LoVo (cell line): ENCODE data around the gene GLB1L.
A peak's percentile ranks its signal among the peaks of the same experiment; 100 is the strongest.

Experiments used
- DNase-seq: peaks from one replicate; pipeline ENCODE4 v3.0.0-alpha.2; 2016; ENCODE audit warnings: low spot score

GLB1L gene

DNA sequence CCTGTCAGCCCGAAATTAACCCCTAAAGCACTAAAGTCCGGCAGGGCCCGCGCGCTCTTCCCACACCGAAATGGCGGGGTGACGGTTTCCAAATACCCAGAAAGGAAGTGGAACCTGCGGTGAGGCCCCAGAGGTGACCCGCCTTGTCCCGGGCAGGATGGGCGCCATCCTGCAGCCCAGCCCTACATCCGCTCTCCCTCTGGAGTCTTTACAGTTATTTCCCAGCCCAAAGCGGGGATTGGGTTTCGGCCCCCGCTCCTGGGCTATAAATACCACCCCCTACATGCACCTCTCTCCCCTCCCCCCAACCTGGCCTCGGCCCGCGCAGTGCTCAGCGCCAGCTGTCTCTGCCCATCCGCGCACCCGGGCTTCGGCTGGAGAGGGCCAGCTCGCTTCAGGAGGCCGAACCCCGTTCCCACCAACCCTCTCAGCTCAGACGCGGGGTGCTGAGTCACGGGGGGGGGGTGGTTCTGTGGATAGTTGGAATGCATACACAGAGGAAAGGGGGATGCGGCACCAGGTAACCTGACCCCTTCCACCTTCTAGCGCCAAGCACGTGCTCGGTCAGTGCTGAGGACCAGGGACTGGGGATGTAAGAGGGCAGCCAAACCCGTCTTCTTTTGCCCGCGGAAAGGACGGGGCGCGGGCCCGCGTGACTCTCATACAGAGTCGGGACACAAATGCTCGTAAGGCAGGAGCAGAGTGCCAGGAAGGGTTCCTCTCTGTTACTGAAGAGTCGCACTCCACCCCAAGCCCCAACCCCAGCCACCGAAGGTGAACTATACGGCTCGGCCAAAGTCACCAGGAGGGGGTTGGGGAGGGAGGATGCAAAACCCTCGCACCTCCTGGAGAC lies 7.9 kb upstream of the GLB1L start, which contains the start of gene TUBA4B:
Gene TUBA4B (plus strand): TSS at position 344 of the 853 bp plus-strand sequence. CDS start 165 bp downstream, at position 509.
- DNase-seq = peak; percentile 15

DNA sequence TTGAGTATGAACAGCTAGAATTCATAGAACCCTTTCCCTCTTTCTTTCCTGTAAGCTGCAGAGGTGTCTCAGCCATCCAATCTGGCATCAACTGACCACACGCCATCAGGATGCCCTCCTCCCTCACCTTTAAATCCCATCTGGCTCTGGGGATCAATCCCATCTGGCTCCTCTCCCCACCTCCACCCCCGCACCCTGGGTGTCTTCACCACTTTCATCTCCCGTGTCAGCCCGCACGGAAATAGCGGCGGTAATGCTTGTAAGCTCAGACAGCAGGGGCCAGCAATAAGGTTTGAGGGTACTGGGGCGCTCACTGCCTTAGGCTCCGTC lies 7.3 kb upstream of the GLB1L start:
- DNase-seq = no peak

DNA sequence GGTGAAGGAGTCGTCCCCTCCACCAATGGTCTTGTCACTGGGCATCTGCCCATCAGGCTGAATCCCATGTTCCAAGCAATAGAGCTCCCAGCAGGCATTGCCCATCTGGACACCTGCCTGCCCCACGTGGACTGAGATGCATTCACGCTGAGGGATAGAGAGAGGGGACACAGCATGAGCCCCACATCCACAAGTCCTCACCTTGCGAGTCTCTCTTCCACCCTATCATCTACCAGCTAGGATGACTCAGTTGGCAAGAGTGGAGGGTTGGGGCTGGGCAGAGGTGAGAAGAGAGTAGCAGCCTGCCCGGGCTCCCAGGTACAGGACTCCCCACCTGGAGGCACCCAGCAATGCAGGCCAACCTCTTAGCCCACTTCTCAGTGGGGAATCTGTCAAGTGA lies 6.8 kb upstream of the GLB1L start:
- DNase-seq = no peak

GRCh38 chr2:219251656-219252055 lies 6.4 kb upstream of the GLB1L start:
- no peak for DNase-seq

DNA sequence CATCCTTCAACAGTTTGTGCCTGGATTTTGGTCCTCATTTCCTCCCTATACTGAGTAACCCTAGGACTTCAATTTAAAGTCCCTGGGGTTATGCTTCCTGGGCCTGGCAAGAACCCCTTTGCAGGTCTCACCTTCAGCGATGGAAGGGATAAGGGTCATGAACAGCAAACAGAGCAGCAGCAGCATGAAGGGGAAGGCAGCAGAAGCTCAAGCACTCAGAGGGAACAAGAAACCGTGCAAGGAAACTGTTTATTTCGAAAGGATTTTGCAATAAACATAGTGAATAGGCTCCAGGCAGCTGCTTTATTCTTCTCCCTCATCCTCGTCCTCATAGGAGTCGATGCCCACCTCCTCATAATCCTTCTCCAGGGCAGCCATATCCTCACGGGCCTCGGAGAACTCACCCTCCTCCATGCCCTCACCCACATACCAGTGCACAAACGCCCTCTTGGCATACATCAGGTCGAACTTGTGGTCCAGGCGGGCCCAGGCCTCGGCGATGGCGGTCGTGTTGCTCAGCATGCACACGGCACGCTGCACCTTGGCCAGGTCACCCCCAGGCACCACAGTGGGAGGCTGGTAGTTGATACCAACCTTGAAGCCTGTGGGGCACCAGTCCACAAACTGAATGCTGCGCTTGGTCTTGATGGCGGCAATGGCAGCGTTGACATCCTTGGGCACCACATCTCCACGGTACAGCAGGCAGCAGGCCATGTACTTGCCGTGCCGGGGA lies 5.0 kb upstream of the GLB1L start:
- no peak for DNase-seq

- DNase-seq = peak; percentile 89
These were observed 4.1 kb upstream of the GLB1L start for GRCh38 chr2:219249203-219249980.

GRCh38 chr2:219248845-219249202 lies 3.6 kb upstream of the GLB1L start:
- DNase-seq = no peak

GRCh38 chr2:219247678-219248642 lies 2.7 kb upstream of the GLB1L start:
- no peak for DNase-seq

DNA sequence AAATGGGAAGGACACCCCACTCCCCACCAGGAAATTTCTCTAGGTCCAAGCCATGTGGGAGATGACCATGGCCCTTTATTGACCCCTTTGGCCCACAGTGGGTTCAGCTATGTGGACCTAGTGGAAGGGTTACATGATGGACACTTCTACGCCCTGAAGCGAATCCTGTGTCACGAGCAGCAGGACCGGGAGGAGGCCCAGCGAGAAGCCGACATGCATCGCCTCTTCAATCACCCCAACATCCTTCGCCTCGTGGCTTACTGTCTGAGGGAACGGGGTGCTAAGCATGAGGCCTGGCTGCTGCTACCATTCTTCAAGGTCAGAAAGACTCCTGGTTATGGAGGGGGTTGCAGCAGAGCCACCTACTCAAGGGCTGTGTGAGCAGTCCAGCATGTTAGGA lies 1.3 kb upstream of the GLB1L start:
- DNase-seq = no peak

- no peak for DNase-seq
These were observed 621 bp upstream of the GLB1L start for GRCh38 chr2:219245899-219246230.

- no peak for DNase-seq
These were observed 476 bp downstream of the GLB1L start for GRCh38 chr2:219244789-219245147.

DNA sequence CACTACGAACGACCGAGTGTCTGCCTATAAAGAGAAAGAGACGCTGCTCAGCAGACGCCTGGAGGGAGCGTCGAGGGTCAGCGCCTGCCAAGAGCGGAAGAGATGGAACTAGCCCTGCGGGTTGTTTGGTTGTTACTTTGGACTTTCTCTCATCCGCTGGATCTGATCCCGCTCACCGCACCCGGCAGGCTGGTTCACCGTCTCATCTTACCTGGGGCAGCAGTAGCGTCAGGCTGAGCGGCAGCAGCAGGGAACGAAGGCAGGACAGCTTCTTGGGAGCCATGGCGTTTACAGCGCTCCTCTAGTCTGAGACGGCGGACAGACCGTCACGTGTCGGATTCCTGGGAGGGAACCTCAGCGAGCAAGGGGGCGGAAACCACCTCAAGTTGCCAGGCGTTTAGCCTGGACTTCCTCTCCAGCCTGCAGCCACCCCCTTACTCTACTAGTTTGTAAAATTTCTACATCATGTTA lies 1.9 kb downstream of the GLB1L start:
- no peak for DNase-seq

GRCh38 chr2:219234331-219234730 lies 10.9 kb downstream of the GLB1L start:
- no peak for DNase-seq

GRCh38 chr2:219230059-219230540 lies 15.1 kb downstream of the GLB1L start:
- DNase-seq = peak; percentile 41

DNA sequence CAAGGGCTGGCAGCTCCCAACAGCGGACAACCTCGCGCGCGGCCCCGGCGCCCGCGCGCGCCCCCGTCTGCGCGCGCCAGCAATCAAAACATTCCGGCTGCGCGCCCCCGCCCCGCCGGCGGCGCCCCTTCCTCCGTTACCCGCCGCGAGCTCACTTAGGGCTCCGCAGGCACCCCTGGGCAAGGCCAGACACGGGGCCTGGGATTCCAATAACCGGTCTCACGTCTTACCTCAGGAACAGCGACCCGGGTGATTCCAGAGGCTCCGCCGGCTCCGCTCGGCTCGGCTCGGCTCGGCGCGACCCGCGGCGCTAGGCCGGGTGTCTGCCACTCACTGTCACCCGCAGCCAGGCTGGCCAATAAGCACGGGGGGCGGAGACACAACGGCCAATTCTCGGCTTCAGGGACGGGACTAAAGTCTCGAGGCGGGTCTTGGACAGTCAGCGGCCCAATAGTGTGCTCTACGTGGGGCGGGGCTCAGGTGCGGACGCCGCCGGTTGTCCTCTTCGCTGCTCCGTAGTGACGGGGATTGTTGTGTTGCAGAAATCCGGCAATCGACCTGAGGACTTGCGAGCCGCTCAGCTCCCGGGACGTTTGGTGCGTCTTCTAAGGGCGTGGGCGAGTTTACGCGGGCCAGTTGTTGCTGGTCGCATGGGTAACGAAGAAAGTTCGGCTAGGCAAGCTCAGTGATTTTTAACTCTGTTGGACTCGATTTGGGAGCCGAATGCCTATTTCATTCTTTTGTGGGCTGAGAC lies 15.8 kb downstream of the GLB1L start, which contains the start of the genes ANKZF1 and ATG9A:
Gene ANKZF1 (plus strand): TSS at position 502 of the 754 bp plus-strand sequence. CDS start 452 bp downstream, outside the sequence.
Gene ATG9A (minus strand): TSS at position 332 of the 754 bp plus-strand sequence. CDS start 1,612 bp downstream, outside the sequence.
- DNase-seq = peak; percentile 99

- no peak for DNase-seq
These were observed 16.3 kb downstream of the GLB1L start for GRCh38 chr2:219228911-219229304.

GRCh38 chr2:219228041-219228910 lies 17.0 kb downstream of the GLB1L start:
- no peak for DNase-seq

- no peak for DNase-seq
These were observed 19.9 kb downstream of the GLB1L start for GRCh38 chr2:219225350-219225749.
